Right lobe of liver (tissue), 4 donors: Measurements from ENCODE around the gene FOXP1.

Experiments used
- CTCF ChIP-seq, 4 donors: fragments of 200-600 bp in 3 of 4; fragments of 450-650 bp in 1 of 4; IDR thresholded peaks; one replicate each; pipeline versions ENCODE4 v1.5.1 to v1.8.0; 2016 to 2022; ENCODE audit warnings: antibody characterized with exemption in 4 of 4, mild to moderate bottlenecking in 2 of 4
- POLR2A ChIP-seq: fragments of 450-650 bp; IDR thresholded peaks from one replicate; pipeline ENCODE4 v1.6.1; 2017; ENCODE audit warnings: antibody characterized with exemption, mild to moderate bottlenecking
- donor health status: DM: no; HTN: no; CAD: no.
- donor health status: DM: no; HTN: no; CAD: no.
- donor health status: DM: no; HTN: yes; CAD: no.

DNA sequence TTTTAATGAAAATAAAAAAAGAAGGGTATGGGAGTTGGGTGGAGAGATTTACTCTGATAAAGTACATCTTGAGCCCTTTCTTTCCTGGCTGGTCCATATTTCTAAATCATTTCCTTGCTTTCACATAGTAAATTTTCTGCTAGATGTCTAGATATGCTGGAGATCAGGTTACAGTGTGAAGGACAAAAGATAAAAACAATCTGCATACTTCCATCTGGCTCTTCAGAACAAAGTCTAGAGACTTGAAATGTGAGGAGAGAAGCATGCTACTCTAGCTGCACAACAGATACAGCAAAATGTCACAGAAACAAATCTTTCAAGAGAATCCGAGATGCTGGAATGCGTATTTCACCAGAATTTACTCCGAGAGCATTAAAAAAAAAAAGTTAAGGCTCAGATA, 42.2 kb downstream of the FOXP1 start:
- TF ChIP-seq CTCF (IDR thresholded peaks at IDR 0.05) (no peak), POLR2A (no peak)
